Esophagus squamous epithelium (tissue), 5 donors: ENCODE measurements around the gene CLSTN2. TPM values are rescaled to one million over a fixed set of nuclear protein-coding genes. Genes with fewer than 3 reads are reported as not detected.

Source experiments
- DNase-seq: peaks from one replicate; lab custom pipeline; 2025; lab: John Stamatoyannopoulos, UW
- H3K27ac ChIP-seq, 4 donors: fragments of 200-600 bp; sonication (generic); one replicate each; pipeline ENCODE4 v1.5.1; 2016 to 2019; ENCODE audit warnings: mild to moderate bottlenecking in 1 of 4
- H3K27me3 ChIP-seq, 4 donors: fragments of 200-600 bp; sonication (generic); 1 replicate in 3 of 4; 2 replicates in 1 of 4; pipeline versions ENCODE4 v1.5.1 to v1.6.0; 2017 to 2021; ENCODE audit warnings: antibody characterized with exemption in 1 of 4
- H3K36me3 ChIP-seq, 3 donors: fragments of 200-600 bp; sonication (generic); one replicate each; pipeline ENCODE4 v1.5.1; 2016 to 2019
- H3K4me1 ChIP-seq, 3 donors: fragments of 200-600 bp; sonication (generic); one replicate each; pipeline ENCODE4 v1.5.1; 2017 to 2019
- H3K4me3 ChIP-seq, 4 donors: fragments of 200-600 bp; sonication (generic); 1 replicate in 3 of 4; 2 replicates in 1 of 4; pipeline ENCODE4 v1.5.1; 2016 to 2019; ENCODE audit warnings: mild to moderate bottlenecking in 2 of 4, moderate library complexity in 1 of 4
- H3K9me3 ChIP-seq, 3 donors: fragments of 200-600 bp; sonication (generic); one replicate each; pipeline ENCODE4 v1.5.1; 2016 to 2019
- POLR2A ChIP-seq, 4 donors: fragments of 450-650 bp; IDR thresholded peaks; one replicate each; pipeline ENCODE4 v1.6.1; 2017; ENCODE audit warnings: antibody characterized with exemption in 4 of 4, mild to moderate bottlenecking in 4 of 4, moderate library complexity in 3 of 4
- WGBS, 2 donors: methylation state at CpG; one replicate each; pipeline ENCODE4 v1.1.5; 2018; 5-methylcytosine and 5-hydroxymethylcytosine counted together
- intact Hi-C: fragments of 100-400 bp; cut with DNase I; formaldehyde crosslinking; loops from one replicate; pipeline ENCODE4 v1.15.0; 2022
- total RNA-seq, 4 donors: library from RNA; depleted of rRNA; stranded (reverse); fragments of >200 nt; gene quantifications; one replicate each; pipeline ENCODE4 v1.1.0, GENCODE V29; 2016
- TF ChIP-seq, protein P1 (sequence below), 6 experiments: fragments of 450-650 bp in 4 of 6; fragments of 200-600 bp in 2 of 6; sonication (generic) in 2 of 6; IDR thresholded peaks; one replicate each; pipeline ENCODE4 v1.5.1; 2016 to 2019; ENCODE audit warnings: antibody characterized with exemption in 6 of 6, mild to moderate bottlenecking in 4 of 6, moderate library complexity in 4 of 6
- donor health status: DM: yes; HTN: yes; CAD: no.

Gene CLSTN2
- total RNA-seq, 4 donors from 2014 or later, result 0.53 to 5.0 (median 3.1) TPM

DNA sequence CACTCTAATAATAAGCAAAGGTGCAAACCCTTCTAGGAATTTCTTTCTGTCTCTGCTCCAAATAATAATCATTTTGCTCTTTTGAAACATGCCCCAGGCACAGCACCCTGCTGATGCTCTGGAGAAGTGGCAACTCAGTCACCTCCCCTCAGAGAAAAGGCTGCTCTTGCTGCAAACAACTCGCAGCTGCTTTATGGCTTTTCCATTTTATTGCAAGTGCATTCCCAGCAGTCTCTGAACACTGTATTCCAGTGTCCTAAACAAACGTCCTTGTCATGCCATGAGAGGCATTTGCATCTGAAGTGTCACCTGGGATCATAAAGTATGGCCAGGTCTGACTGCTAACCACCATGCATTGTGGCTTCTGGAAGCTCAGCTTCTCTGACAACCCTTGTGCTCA, 384.8 kb downstream of the CLSTN2 start:
- H3K27ac ChIP-seq, result no peak overlapping the region
- no peaks in the 10 kb centered on the region for H3K36me3 ChIP-seq
- no peak overlapping the region for H3K4me3 ChIP-seq
- WGBS, 2 donors, result 54 to 78% methylated on average over 1 to 2 of the region's 2 CpGs
- intact Hi-C loops, result no loop called here
- no peak for DNase-seq
- H3K4me1 ChIP-seq, result no peaks in the 10 kb centered on the region
- TF ChIP-seq, protein P1, sequence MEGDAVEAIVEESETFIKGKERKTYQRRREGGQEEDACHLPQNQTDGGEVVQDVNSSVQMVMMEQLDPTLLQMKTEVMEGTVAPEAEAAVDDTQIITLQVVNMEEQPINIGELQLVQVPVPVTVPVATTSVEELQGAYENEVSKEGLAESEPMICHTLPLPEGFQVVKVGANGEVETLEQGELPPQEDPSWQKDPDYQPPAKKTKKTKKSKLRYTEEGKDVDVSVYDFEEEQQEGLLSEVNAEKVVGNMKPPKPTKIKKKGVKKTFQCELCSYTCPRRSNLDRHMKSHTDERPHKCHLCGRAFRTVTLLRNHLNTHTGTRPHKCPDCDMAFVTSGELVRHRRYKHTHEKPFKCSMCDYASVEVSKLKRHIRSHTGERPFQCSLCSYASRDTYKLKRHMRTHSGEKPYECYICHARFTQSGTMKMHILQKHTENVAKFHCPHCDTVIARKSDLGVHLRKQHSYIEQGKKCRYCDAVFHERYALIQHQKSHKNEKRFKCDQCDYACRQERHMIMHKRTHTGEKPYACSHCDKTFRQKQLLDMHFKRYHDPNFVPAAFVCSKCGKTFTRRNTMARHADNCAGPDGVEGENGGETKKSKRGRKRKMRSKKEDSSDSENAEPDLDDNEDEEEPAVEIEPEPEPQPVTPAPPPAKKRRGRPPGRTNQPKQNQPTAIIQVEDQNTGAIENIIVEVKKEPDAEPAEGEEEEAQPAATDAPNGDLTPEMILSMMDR (IDR thresholded peaks at IDR 0.05), result no peak
- TF ChIP-seq POLR2A (IDR thresholded peaks at IDR 0.05), result no peak
- peaks cover 0 to 24% (median 0%) of the 10 kb centered on the region in 4 donors for H3K27me3 ChIP-seq
- no peaks in the 10 kb centered on the region for H3K9me3 ChIP-seq

DNA sequence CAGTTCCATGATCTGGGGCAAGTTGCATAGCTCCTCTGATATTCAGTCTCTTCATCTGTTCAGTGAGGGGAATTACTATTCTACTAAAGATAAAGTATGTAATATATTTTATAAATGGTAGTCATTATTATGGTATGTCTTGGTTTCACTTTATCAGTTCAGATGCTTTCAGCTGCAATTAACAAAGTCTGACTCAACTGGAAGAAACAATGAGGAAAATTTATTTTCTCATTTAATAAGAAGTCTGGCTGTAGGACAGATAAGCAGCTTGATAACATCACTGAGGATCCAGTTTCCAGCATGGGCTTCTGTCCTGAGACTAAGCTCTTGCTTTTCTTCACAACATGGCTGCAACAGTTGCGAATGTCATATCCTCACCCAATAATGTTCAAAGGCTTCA, 388.6 kb downstream of the CLSTN2 start:
- H3K9me3 ChIP-seq, result no peaks in the 10 kb centered on the region
- intact Hi-C loops, result no loop called here
- WGBS, 2 donors, result 88 to 89% methylated on average over 1 of the region's 1 CpG
- H3K27ac ChIP-seq, result no peak overlapping the region
- no peak overlapping the region for H3K4me3 ChIP-seq
- peaks cover 0 to 14% (median 0%) of the 10 kb centered on the region in 4 donors for H3K27me3 ChIP-seq
- no peak for DNase-seq
- H3K36me3 ChIP-seq, result no peaks in the 10 kb centered on the region
- H3K4me1 ChIP-seq, result no peaks in the 10 kb centered on the region
- no peak for TF ChIP-seq POLR2A (IDR thresholded peaks at IDR 0.05)

DNA sequence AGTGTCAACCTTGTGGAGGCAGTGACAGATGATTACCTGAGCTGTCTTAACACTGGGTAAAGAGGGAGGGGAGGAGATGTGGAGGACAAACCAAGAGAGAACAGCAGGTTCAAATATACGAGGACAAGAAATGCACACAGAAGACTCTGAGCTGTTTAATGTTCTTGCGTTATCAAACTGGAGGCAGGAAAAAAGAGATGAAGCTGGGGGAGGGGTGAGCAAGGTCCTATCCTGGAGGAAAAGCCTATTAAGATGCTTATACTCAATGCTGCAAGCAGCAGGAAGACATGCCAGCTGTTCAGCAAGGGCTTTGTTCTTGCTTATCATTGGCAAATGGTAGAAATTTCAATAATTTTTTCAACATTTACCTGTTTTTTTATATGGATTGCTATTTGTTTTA, 397.1 kb downstream of the CLSTN2 start:
- Histone ChIP-seq H3K36me3 (no peaks in the 10 kb centered on the region), H3K9me3 (no peaks in the 10 kb centered on the region), H3K27me3 (no peaks in the 10 kb centered on the region), H3K4me3 (no peak overlapping the region), H3K4me1 (no peaks in the 10 kb centered on the region), H3K27ac (no peak overlapping the region)
- no peak for TF ChIP-seq POLR2A (IDR thresholded peaks at IDR 0.05)
- TF ChIP-seq, protein P1 (IDR thresholded peaks at IDR 0.05), result no peak
- DNase-seq, result no peak
- WGBS, 2 donors, result 50 to 55% methylated on average over 2 of the region's 2 CpGs
- intact Hi-C loops, result no loop called here

DNA sequence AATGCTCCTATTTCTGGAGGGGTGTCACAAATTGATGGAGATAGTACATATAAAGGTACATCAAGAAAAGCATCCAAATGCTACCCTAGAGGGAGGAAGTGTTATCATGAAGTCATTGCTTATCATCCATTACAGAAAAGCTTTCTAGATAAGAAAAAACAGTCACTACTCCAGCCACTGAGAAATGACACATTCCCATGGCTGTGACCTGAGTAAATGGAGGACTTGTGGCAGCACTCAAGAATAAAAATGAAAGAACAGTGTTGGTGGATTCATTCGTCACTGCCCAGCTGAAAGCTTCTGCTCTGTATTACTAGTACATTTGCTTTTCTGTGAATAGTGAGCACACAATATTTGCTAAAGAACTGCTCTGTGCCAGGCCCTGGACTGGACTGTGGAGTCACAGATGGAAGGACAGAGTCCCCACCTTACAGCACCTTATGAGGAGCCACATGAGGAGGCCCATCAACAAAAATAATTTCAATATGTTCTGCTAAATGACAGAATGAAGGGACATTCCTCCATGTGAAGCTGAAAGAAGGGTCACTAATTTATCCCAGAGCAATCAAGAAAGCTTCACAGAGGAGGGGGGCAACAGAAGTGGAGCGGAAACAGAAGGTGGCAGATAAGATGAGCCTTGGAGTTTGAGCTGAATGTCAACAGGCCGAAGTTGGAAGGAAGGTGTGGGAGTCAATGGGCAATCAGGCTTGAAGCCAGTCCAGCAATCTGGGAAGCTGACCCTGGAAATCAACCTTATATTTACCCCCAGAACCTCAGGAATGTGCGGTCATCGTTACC, 399.3 kb downstream of the CLSTN2 start:
- H3K9me3 ChIP-seq, result no peaks in the 10 kb centered on the region
- 76% methylated on average over 5 of the region's 5 CpGs for WGBS, 2 donors
- H3K4me3 ChIP-seq, result no peak overlapping the region
- H3K36me3 ChIP-seq, result no peaks in the 10 kb centered on the region
- H3K27ac ChIP-seq, result no peak overlapping the region
- TF ChIP-seq, protein P1 (IDR thresholded peaks at IDR 0.05), result no peak
- no peak for TF ChIP-seq POLR2A (IDR thresholded peaks at IDR 0.05)
- intact Hi-C loops, result no loop called here
- no peaks in the 10 kb centered on the region for H3K4me1 ChIP-seq
- H3K27me3 ChIP-seq, result no peaks in the 10 kb centered on the region
- DNase-seq, result no peak

DNA sequence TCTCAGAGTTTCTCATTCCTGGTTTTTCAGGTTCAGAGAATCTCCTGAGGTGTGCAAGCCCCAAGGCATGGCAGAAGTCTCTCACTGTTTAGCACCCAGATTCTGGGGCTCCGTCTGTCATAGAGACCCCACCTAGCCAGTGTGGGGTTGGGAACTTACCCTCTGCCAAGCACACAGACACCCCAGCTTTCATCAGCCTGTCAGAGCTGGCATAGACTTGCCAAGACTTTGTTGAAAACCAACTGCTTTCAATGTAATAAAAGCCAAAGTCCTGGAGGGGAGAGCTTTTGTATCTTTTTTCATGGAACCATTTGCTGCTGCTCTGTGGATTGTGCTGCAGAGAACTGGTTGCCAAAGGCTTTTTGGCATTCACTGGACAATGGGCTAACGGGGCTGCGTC, 401.5 kb downstream of the CLSTN2 start:
- no peaks in the 10 kb centered on the region for H3K27me3 ChIP-seq
- H3K27ac ChIP-seq, result no peak overlapping the region
- WGBS, 2 donors, result 10 to 18% methylated on average over 3 of the region's 3 CpGs
- intact Hi-C loops, result no loop called here
- no peaks in the 10 kb centered on the region for H3K36me3 ChIP-seq
- no peak overlapping the region for H3K4me3 ChIP-seq
- H3K9me3 ChIP-seq, result no peaks in the 10 kb centered on the region
- TF ChIP-seq, protein P1 (IDR thresholded peaks at IDR 0.05), result no peak
- TF ChIP-seq POLR2A (IDR thresholded peaks at IDR 0.05), result no peak
- DNase-seq, result no peak
- H3K4me1 ChIP-seq, result no peaks in the 10 kb centered on the region
